ENCODE data around the gene ATG101.

Gene ATG101

GRCh38 chr12:52049286-52049685 is 20.5 kb upstream of the ATG101 start:
- no peak overlapping the region for H3K4me3 ChIP-seq (ENCODE audit: low read depth, low read length)
- ChIA-PET POLR2A (no interaction called here), CTCF (interaction anchor here (7.2 to 32.6 kb wide), 2 partner anchors 23 kb away, joined by 64 to 1695 read pairs; partner anchors contain the start of genes ATG101, NR4A1 and SMIM41)

GRCh38 chr12:52049688-52050087 is 20.1 kb upstream of the ATG101 start:
- CTCF ChIA-PET = interaction anchor here (1.3 to 45.6 kb wide), 3 partner anchors 17 to 57 kb away, joined by 5 to 1695 read pairs (median 18); no protein-coding TSS in a partner anchor
- H3K4me3 ChIP-seq (ENCODE audit: low read depth, low read length) = no peak overlapping the region
- TF ChIP-seq, protein P1, sequence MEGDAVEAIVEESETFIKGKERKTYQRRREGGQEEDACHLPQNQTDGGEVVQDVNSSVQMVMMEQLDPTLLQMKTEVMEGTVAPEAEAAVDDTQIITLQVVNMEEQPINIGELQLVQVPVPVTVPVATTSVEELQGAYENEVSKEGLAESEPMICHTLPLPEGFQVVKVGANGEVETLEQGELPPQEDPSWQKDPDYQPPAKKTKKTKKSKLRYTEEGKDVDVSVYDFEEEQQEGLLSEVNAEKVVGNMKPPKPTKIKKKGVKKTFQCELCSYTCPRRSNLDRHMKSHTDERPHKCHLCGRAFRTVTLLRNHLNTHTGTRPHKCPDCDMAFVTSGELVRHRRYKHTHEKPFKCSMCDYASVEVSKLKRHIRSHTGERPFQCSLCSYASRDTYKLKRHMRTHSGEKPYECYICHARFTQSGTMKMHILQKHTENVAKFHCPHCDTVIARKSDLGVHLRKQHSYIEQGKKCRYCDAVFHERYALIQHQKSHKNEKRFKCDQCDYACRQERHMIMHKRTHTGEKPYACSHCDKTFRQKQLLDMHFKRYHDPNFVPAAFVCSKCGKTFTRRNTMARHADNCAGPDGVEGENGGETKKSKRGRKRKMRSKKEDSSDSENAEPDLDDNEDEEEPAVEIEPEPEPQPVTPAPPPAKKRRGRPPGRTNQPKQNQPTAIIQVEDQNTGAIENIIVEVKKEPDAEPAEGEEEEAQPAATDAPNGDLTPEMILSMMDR (IDR thresholded peaks at IDR 0.05; ENCODE audit: insufficient read depth, low read length, missing control alignments) = no peak
- POLR2A ChIA-PET = no interaction called here
- DNase-seq (ENCODE audit: low read depth, low spot score) = no peak

More at GRCh38 chr12:52049286-52049685, 20.5 kb upstream of the ATG101 start:
- DNase-seq (ENCODE audit: low read depth, low spot score) = no peak
- TF ChIP-seq, protein P1 (IDR thresholded peaks at IDR 0.05; ENCODE audit: insufficient read depth, low read length, missing control alignments) = no peak

DNA sequence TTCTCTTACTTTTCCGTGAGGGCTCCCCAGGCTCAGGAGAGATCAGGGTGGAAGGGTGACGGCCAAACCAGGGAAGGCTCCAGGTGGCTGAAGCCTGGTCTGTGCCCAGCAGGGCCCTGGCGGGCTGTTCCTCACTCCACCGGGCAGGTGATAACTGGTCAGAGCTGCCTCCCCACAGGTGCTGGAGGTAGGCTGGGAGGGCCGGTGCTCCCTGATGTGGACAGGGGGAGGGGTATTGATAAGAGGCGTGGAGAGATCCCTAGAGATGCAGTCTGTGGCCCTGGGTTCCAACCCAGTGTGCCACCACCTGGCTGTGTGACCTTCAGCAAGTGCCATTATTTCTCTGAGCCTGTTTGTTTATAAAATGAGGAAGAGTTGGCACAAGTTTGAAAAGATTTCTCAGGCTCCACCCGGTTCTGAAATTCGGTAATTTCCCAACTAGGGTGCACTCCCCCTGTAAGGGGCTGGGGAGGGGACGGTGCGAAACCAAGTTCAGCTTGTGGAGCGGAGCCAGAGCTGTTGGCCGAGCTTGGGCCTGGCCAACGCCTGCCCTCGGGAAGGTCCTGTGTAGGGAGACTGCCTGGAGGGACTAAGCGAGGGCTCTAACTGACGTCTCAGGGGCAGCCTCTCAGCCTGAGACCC is 19.5 kb upstream of the ATG101 start:
- DNase-seq (ENCODE audit: low read depth, low spot score) = no peak
- ChIA-PET CTCF (interaction anchor here (1.0 to 45.6 kb wide), 6 partner anchors 16 to 57 kb away, joined by 4 to 1695 read pairs (median 5); partner anchors contain the start of gene ATG101), POLR2A (interaction anchor here (1.3 to 2.4 kb wide), 2 partner anchors 12 to 20 kb away, joined by 3 to 10 read pairs; partner anchors contain the start of gene ATG101)
- TF ChIP-seq, protein P1 (IDR thresholded peaks at IDR 0.05; ENCODE audit: insufficient read depth, low read length, missing control alignments) = no peak
- peak overlapping the region; percentile 66 for H3K4me3 ChIP-seq (ENCODE audit: low read depth, low read length)

GRCh38 chr12:52050758-52051541 is 18.8 kb upstream of the ATG101 start, which contains the start of gene NR4A1:
Gene NR4A1, plus strand, starts transcription at chr12:52051442. Its CDS starts 2,887 bp downstream, at chr12:52054329.
- peak within 1 kb of the TSS; percentile 66 for H3K4me3 ChIP-seq (ENCODE audit: low read depth, low read length)
- CTCF ChIA-PET = interaction anchor here (0.8 to 45.6 kb wide), 9 partner anchors 13 to 70 kb away, joined by 3 to 1695 read pairs (median 5); partner anchors contain the start of gene ATG101
- no peak for DNase-seq (ENCODE audit: low read depth, low spot score)

GRCh38 chr12:52052468-52053186 is 17.2 kb upstream of the ATG101 start:
- DNase-seq (ENCODE audit: low read depth, low spot score) = no peak
- H3K4me3 ChIP-seq (ENCODE audit: low read depth, low read length) = no peak overlapping the region
- TF ChIP-seq, protein P1 (IDR thresholded peaks at IDR 0.05; ENCODE audit: insufficient read depth, low read length, missing control alignments) = no peak
- ChIA-PET CTCF (interaction anchor here (1.3 to 45.6 kb wide), 4 partner anchors 13 to 20 kb away, joined by 4 to 1695 read pairs (median 12); no protein-coding TSS in a partner anchor), POLR2A (interaction anchor here (2.4 kb wide), 1 partner anchor 10 kb away, joined by 10 read pairs; no protein-coding TSS in a partner anchor)

More at GRCh38 chr12:52050758-52051541, 18.8 kb upstream of the ATG101 start, which contains the start of gene NR4A1:
- TF ChIP-seq, protein P1 (IDR thresholded peaks at IDR 0.05; ENCODE audit: insufficient read depth, low read length, missing control alignments) = no peak
- POLR2A ChIA-PET = interaction anchor here (1.3 to 2.4 kb wide), 5 partner anchors 9 to 19 kb away, joined by 3 to 11 read pairs (median 5); partner anchors contain the start of gene ATG101
